Esophagus squamous epithelium (tissue), 5 donors: ENCODE results near the gene IRF7. TPM values are rescaled to one million over a fixed set of nuclear protein-coding genes. Genes with fewer than 3 reads are reported as not detected.

ENCODE experiments used
- DNase-seq: peaks from one replicate; lab custom pipeline; 2025; lab: John Stamatoyannopoulos, UW
- H3K27ac ChIP-seq, 4 donors: fragments of 200-600 bp; sonication (generic); one replicate each; pipeline ENCODE4 v1.5.1; 2016 to 2019; ENCODE audit warnings: mild to moderate bottlenecking in 1 of 4
- H3K27me3 ChIP-seq, 4 donors: fragments of 200-600 bp; sonication (generic); 1 replicate in 3 of 4; 2 replicates in 1 of 4; pipeline versions ENCODE4 v1.5.1 to v1.6.0; 2017 to 2021; ENCODE audit warnings: antibody characterized with exemption in 1 of 4
- H3K36me3 ChIP-seq, 3 donors: fragments of 200-600 bp; sonication (generic); one replicate each; pipeline ENCODE4 v1.5.1; 2016 to 2019
- H3K4me1 ChIP-seq, 3 donors: fragments of 200-600 bp; sonication (generic); one replicate each; pipeline ENCODE4 v1.5.1; 2017 to 2019
- H3K4me3 ChIP-seq, 4 donors: fragments of 200-600 bp; sonication (generic); 1 replicate in 3 of 4; 2 replicates in 1 of 4; pipeline ENCODE4 v1.5.1; 2016 to 2019; ENCODE audit warnings: mild to moderate bottlenecking in 2 of 4, moderate library complexity in 1 of 4
- H3K9me3 ChIP-seq, 3 donors: fragments of 200-600 bp; sonication (generic); one replicate each; pipeline ENCODE4 v1.5.1; 2016 to 2019
- CTCF ChIP-seq, 6 experiments: fragments of 450-650 bp in 4 of 6; fragments of 200-600 bp in 2 of 6; sonication (generic) in 2 of 6; IDR thresholded peaks; one replicate each; pipeline ENCODE4 v1.5.1; 2016 to 2019; ENCODE audit warnings: antibody characterized with exemption in 6 of 6, mild to moderate bottlenecking in 4 of 6, moderate library complexity in 4 of 6
- POLR2A ChIP-seq, 4 donors: fragments of 450-650 bp; IDR thresholded peaks; one replicate each; pipeline ENCODE4 v1.6.1; 2017; ENCODE audit warnings: antibody characterized with exemption in 4 of 4, mild to moderate bottlenecking in 4 of 4, moderate library complexity in 3 of 4
- WGBS, 2 donors: methylation state at CpG; one replicate each; pipeline ENCODE4 v1.1.5; 2018; 5-methylcytosine and 5-hydroxymethylcytosine counted together
- intact Hi-C: fragments of 100-400 bp; cut with DNase I; formaldehyde crosslinking; loops from one replicate; pipeline ENCODE4 v1.15.0; 2022
- total RNA-seq, 4 donors: library from RNA; depleted of rRNA; stranded (reverse); fragments of >200 nt; gene quantifications; one replicate each; pipeline ENCODE4 v1.1.0, GENCODE V29; 2016
- donor health status: DM: yes; HTN: yes; CAD: no.

The IRF7 gene
- 10 to 100 TPM; 16.9 to 26.3 (median 20.2) TPM for total RNA-seq

DNA sequence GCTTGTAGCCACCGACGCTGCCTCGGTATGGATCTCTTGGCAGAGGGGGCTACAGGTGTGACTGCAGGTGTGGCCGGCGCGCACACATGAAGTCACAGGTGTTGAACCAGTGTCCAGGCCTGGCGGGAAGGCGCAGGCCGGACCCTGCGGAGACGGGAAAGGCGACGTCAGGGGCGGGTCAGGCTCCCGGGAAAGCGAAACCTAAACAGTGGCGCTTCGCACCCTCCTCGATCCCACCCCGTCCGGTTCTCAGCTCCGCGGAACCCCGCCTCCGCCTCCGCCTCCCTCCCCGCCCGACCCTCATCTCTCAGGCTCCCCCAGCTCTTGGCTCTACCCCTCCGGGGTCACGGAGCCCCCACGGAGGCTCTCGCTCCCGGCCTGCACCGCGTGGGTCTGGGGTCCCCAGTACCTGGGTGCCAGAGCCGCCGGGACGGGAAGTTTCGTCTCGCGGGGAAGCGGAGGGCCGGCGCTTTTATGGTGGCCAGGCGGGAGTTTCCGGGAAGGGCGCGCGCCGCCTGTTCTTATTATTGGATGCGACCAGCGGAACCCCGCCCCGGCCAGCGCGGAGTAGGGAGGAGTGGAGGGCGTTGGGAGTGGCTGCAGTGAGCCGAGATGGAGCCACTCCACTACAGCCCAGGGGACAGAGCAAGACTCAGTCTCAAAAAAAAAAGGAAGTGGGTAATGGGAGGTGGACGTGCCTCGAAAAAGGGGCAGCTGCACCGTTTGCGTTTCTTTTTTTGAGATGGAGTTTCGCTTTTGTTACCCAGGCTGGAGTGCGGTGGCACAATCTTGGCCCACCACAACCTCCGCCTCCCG is at the start of gene IRF7:
TSS of gene IRF7 (minus strand) at position 447 of the 816 bp plus-strand sequence. CDS start 586 bp downstream, outside the sequence.
- H3K9me3 ChIP-seq: no peaks in the 10 kb centered on the region
- TF ChIP-seq CTCF (IDR thresholded peaks at IDR 0.05): no peak
- TF ChIP-seq POLR2A (IDR thresholded peaks at IDR 0.05): peak in 2 of 4 donors; percentile 71 to 87
- peaks cover 10 to 65% (median 23%) of the 10 kb centered on the region in 3 donors for H3K36me3 ChIP-seq
- H3K4me3 ChIP-seq: peak within 1 kb of the TSS; percentile 58 to 78 (median 72)
- peak; percentile 92 for DNase-seq
- H3K27me3 ChIP-seq: no peaks in the 10 kb centered on the region
- WGBS, 2 donors: 0 to 4% methylated on average over 5 to 44 of the region's 66 CpGs
- H3K4me1 ChIP-seq: peaks cover 32 to 58% (median 45%) of the 10 kb centered on the region in 3 donors
- H3K27ac ChIP-seq: peak within 1 kb of the TSS; percentile 94 to 98 (median 97)
- intact Hi-C loops: loop anchor here (5.0 kb wide), 1 partner anchor 48 kb away; no protein-coding TSS in a partner anchor

GRCh38 chr11:665062-665703 is 49.4 kb upstream of the IRF7 start:
- 7 to 46% methylated on average over 8 of the region's 15 CpGs for WGBS, 2 donors
- Histone ChIP-seq H3K36me3 (peaks cover 0 to 77% (median 4%) of the 10 kb centered on the region in 3 donors), H3K27me3 (no peaks in the 10 kb centered on the region), H3K4me1 (peaks cover 6 to 16% (median 11%) of the 10 kb centered on the region in 3 donors), H3K27ac (peak overlapping the region; percentile 11 to 79 (median 67)), H3K9me3 (no peaks in the 10 kb centered on the region), H3K4me3 (no peak overlapping the region)
- TF ChIP-seq CTCF (IDR thresholded peaks at IDR 0.05) (no peak), POLR2A (IDR thresholded peaks at IDR 0.05) (no peak)
- DNase-seq: no peak
- intact Hi-C loops: loop anchor here (10.0 kb wide), 1 partner anchor 60 kb away; no protein-coding TSS in a partner anchor

- intact Hi-C loops: loop anchor here (10.0 kb wide), 1 partner anchor 62 kb away; no protein-coding TSS in a partner anchor
- 53 to 70% methylated on average over 9 to 10 of the region's 15 CpGs for WGBS, 2 donors
- peaks cover 7 to 79% (median 14%) of the 10 kb centered on the region in 3 donors for H3K36me3 ChIP-seq
Measured at GRCh38 chr11:662689-663274, 47.0 kb upstream of the IRF7 start.

DNA sequence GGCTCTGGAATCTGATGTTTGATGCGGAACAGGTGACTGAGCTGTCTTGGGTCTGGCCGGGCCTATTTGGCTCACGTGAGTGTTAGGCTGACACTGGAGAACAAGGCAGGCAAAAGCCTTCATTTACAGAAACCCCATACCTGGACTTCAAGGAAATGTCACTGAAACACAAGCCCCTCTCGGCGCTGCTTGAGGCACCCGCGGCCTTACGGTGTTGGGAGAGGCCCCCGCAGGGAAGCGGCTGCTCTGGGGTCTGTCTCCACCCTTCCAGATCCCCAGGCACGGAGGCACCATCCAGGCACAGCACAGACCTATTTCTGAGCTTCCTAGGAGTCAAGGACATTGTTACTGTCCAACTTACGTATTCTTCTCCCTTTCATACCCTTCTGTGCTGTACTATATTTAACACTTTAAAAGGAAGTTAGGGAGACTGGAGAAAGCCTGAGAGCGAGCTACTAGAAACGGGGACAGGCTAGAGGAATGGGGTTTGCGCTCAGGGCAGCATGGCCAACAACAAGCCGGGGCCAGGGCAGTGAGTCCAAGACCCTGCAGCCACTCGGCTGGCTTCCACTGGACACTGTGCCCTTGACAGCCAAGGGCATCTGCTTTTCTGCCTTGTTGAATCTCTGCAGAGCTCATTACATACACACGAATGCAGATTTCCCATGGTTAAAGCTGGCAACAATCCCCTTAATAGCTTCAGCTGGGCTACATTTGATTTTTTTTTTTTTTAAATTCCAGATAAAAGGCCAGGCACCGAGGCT is 45.1 kb upstream of the IRF7 start:
- H3K27me3 ChIP-seq: no peaks in the 10 kb centered on the region
- WGBS, 2 donors: 89 to 94% methylated on average over 7 to 15 of the region's 19 CpGs
- intact Hi-C loops: loop anchor here (10.0 kb wide), 1 partner anchor 64 kb away; no protein-coding TSS in a partner anchor
- H3K4me3 ChIP-seq: no peak overlapping the region
- TF ChIP-seq POLR2A (IDR thresholded peaks at IDR 0.05) (no peak), CTCF (IDR thresholded peaks at IDR 0.05) (no peak)
- H3K27ac ChIP-seq: no peak overlapping the region
- H3K9me3 ChIP-seq: no peaks in the 10 kb centered on the region
- DNase-seq: no peak
- peaks cover 5 to 30% (median 8%) of the 10 kb centered on the region in 3 donors for H3K4me1 ChIP-seq
- peaks cover 7 to 79% (median 14%) of the 10 kb centered on the region in 3 donors for H3K36me3 ChIP-seq

More at GRCh38 chr11:662689-663274, 47.0 kb upstream of the IRF7 start:
- Histone ChIP-seq H3K27ac (no peak overlapping the region), H3K9me3 (no peaks in the 10 kb centered on the region), H3K4me1 (peaks cover 6 to 32% (median 11%) of the 10 kb centered on the region in 3 donors), H3K4me3 (no peak overlapping the region), H3K27me3 (no peaks in the 10 kb centered on the region)
- DNase-seq: no peak
- TF ChIP-seq POLR2A (IDR thresholded peaks at IDR 0.05): no peak
- TF ChIP-seq CTCF (IDR thresholded peaks at IDR 0.05): peak; percentile 65 to 77 (median 72)
